ENCODE data around the gene SHC1.

The SHC1 gene, protein sequence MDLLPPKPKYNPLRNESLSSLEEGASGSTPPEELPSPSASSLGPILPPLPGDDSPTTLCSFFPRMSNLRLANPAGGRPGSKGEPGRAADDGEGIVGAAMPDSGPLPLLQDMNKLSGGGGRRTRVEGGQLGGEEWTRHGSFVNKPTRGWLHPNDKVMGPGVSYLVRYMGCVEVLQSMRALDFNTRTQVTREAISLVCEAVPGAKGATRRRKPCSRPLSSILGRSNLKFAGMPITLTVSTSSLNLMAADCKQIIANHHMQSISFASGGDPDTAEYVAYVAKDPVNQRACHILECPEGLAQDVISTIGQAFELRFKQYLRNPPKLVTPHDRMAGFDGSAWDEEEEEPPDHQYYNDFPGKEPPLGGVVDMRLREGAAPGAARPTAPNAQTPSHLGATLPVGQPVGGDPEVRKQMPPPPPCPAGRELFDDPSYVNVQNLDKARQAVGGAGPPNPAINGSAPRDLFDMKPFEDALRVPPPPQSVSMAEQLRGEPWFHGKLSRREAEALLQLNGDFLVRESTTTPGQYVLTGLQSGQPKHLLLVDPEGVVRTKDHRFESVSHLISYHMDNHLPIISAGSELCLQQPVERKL

GRCh38 chr1:154970631-154971340, at the start of gene SHC1:
SHC1 (minus strand) TSS chr1:154970747; CDS start chr1:154970526, 221 bp downstream.
- H3F3A ChIP-seq (ENCODE audit: control insufficient read depth, insufficient read depth): peaks cover 4% of the 10 kb centered on the region; the same call in 1 of the 2 replicates
- no peaks in the 10 kb centered on the region for H3K9me2 ChIP-seq (replicated peaks; ENCODE audit: control insufficient read depth, low read length)
- H3K4me1 ChIP-seq (ENCODE audit: control insufficient read depth, low read length): peaks cover 30% of the 10 kb centered on the region
- peak within 1 kb of the TSS; percentile 48 for H3K4me2 ChIP-seq (ENCODE audit: low read length)
- peaks cover 61% of the 10 kb centered on the region for H3K79me2 ChIP-seq (ENCODE audit: control insufficient read depth, low read length)
- no peak for TF ChIP-seq EZH2phosphoT487 (IDR thresholded peaks at IDR 0.05; ENCODE audit: borderline replicate concordance, low read length)
- TF ChIP-seq, protein P1, sequence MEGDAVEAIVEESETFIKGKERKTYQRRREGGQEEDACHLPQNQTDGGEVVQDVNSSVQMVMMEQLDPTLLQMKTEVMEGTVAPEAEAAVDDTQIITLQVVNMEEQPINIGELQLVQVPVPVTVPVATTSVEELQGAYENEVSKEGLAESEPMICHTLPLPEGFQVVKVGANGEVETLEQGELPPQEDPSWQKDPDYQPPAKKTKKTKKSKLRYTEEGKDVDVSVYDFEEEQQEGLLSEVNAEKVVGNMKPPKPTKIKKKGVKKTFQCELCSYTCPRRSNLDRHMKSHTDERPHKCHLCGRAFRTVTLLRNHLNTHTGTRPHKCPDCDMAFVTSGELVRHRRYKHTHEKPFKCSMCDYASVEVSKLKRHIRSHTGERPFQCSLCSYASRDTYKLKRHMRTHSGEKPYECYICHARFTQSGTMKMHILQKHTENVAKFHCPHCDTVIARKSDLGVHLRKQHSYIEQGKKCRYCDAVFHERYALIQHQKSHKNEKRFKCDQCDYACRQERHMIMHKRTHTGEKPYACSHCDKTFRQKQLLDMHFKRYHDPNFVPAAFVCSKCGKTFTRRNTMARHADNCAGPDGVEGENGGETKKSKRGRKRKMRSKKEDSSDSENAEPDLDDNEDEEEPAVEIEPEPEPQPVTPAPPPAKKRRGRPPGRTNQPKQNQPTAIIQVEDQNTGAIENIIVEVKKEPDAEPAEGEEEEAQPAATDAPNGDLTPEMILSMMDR (IDR thresholded peaks at IDR 0.05; ENCODE audit: low read depth, low read length, poor library complexity, severe bottlenecking): no peak
- H3K27me3 ChIP-seq (ENCODE audit: control insufficient read depth, low read length): no peaks in the 10 kb centered on the region
- peaks cover 8% of the 10 kb centered on the region; the same call in 1 of the 2 replicates for H4K20me1 ChIP-seq (ENCODE audit: control insufficient read depth, insufficient read depth, low read depth, low read length)
- peak within 1 kb of the TSS; percentile 31 for H3K4me3 ChIP-seq (ENCODE audit: low read length)
- H3K36me3 ChIP-seq (ENCODE audit: control insufficient read depth, low read length): peaks cover 62% of the 10 kb centered on the region
- no peak within 1 kb of the TSS for H3K27ac ChIP-seq (ENCODE audit: low read depth, low read length)
- no peaks in the 10 kb centered on the region for H3K9me3 ChIP-seq (ENCODE audit: control insufficient read depth, insufficient read depth, low read length)

DNA sequence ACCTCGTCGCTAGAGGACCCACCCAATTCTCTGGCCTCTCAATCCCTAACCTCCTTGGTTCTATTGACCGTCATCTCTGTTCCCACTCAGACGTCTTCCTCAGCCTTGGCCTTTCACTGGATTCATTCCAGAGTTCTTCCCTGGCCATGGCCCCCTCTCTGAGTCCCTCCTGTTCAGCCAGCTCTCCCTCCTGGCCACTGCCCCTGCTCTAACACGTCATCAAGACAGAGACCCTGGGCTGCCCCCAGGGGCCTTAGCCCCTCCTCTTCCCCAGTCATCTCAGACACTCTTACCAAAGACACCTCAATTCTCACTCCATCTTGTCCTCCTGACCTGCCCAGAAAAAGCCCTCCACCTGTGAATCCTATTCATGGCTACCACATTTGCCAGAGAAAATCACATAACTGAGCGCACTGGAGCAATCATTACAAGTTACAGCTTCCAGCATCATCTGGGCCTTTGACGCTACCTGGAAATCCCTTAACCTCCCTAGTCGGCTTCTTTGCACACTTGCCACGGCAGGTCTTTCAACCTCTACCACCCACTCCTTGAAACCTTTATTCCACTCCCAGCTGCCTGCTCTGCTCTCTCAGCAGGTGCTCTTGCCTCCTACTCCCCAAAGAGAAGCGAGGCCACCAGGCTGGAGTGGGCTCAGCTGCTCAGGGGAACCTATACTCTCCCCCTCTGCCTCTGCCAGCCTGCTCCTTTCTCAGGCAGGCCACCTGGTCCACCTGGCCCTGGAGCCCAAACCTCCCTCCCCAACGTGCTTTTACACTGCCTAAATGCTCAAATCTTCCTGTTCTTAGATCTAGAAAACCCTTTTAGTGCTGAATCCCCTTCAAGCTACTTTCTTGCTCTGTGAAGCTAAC, 49.1 kb upstream of the SHC1 start:
- Histone ChIP-seq H3K4me3 (ENCODE audit: low read length) (no peak overlapping the region), H3K4me1 (ENCODE audit: control insufficient read depth, low read length) (peaks cover 43% of the 10 kb centered on the region), H3F3A (ENCODE audit: control insufficient read depth, insufficient read depth) (peaks cover 9% of the 10 kb centered on the region), H3K9me2 (replicated peaks; ENCODE audit: control insufficient read depth, low read length) (no peaks in the 10 kb centered on the region), H3K79me2 (ENCODE audit: control insufficient read depth, low read length) (no peaks in the 10 kb centered on the region), H3K27me3 (ENCODE audit: control insufficient read depth, low read length) (peaks cover 12% of the 10 kb centered on the region), H3K27ac (ENCODE audit: low read depth, low read length) (no peak overlapping the region), H3K36me3 (ENCODE audit: control insufficient read depth, low read length) (peaks cover 18% of the 10 kb centered on the region), H3K4me2 (ENCODE audit: low read length) (no peak overlapping the region), H4K20me1 (ENCODE audit: control insufficient read depth, insufficient read depth, low read depth, low read length) (no peaks in the 10 kb centered on the region), H3K9me3 (ENCODE audit: control insufficient read depth, insufficient read depth, low read length) (no peaks in the 10 kb centered on the region)
- no peak for TF ChIP-seq EZH2phosphoT487 (IDR thresholded peaks at IDR 0.05; ENCODE audit: borderline replicate concordance, low read length)
- TF ChIP-seq, protein P1 (IDR thresholded peaks at IDR 0.05; ENCODE audit: low read depth, low read length, poor library complexity, severe bottlenecking): no peak

DNA sequence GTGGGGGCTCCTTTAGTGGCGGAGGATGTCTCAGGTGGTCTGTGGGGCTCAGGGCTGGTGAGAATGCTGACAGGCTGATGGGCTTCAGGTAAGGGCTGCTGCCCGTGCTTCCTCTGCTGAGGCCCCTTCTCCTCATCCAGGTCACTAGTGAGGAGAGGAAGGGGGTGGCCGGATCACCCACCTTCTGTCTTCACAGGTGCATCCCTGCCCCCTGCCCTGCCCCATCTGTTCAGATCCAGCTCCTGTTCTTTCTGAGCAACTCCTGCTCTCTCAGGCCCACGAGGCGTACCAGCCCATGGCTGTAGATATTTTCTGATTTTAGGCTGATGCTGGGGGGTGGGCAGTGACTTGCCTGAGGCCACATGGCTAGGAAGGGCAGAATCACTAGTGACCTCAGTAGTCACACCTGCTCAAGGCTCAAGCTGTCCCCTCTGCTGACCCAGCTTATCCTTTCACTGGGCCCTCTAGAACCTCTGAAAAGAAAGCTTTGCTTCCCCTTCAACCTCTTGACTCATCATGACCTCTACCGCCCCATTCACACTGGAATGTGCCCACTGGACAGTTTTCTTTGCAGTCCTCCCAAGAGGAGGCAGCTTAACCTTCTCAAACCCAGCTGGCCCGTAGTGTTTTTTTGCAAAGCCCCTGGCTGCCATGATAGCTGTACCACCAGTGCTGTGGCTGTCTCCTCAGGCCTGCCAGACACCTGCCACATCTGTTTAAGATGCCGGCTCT, 48.2 kb upstream of the SHC1 start:
- H3K36me3 ChIP-seq (ENCODE audit: control insufficient read depth, low read length): peaks cover 24% of the 10 kb centered on the region
- no peaks in the 10 kb centered on the region for H3K9me2 ChIP-seq (replicated peaks; ENCODE audit: control insufficient read depth, low read length)
- no peaks in the 10 kb centered on the region for H4K20me1 ChIP-seq (ENCODE audit: control insufficient read depth, insufficient read depth, low read depth, low read length)
- H3K9me3 ChIP-seq (ENCODE audit: control insufficient read depth, insufficient read depth, low read length): no peaks in the 10 kb centered on the region
- no peak overlapping the region for H3K4me3 ChIP-seq (ENCODE audit: low read length)
- H3K27ac ChIP-seq (ENCODE audit: low read depth, low read length): no peak overlapping the region
- H3K27me3 ChIP-seq (ENCODE audit: control insufficient read depth, low read length): peaks cover 7% of the 10 kb centered on the region
- TF ChIP-seq EZH2phosphoT487 (IDR thresholded peaks at IDR 0.05; ENCODE audit: borderline replicate concordance, low read length): no peak
- TF ChIP-seq, protein P1 (IDR thresholded peaks at IDR 0.05; ENCODE audit: low read depth, low read length, poor library complexity, severe bottlenecking): no peak
- peaks cover 51% of the 10 kb centered on the region for H3K4me1 ChIP-seq (ENCODE audit: control insufficient read depth, low read length)
- H3K79me2 ChIP-seq (ENCODE audit: control insufficient read depth, low read length): no peaks in the 10 kb centered on the region
- no peak overlapping the region for H3K4me2 ChIP-seq (ENCODE audit: low read length)
- peaks cover 14% of the 10 kb centered on the region for H3F3A ChIP-seq (ENCODE audit: control insufficient read depth, insufficient read depth)

All from DOHH2 (cell line).